ENCODE results near the gene PLA2G1B. TPM values are rescaled to one million over a fixed set of nuclear protein-coding genes. Genes with fewer than 3 reads are reported as not detected.
A peak's percentile ranks its signal among the peaks of the same experiment; 100 is the strongest.

Gene PLA2G1B
- total and polyA plus RNA-seq, 9 of the 15 experiments (the other 6 are each of a cell fraction or from before 2014, with no cell fraction given) = 1.4 TPM; not detected in 8

GRCh38 chr12:120292411-120292660 lies 35.2 kb downstream of the PLA2G1B start (continued):
- TF ChIP-seq CUX1 (CRISPR knock-in tag; IDR thresholded peaks at IDR 0.05) (no peak), ZNF253 (CRISPR knock-in tag; conservative IDR thresholded peaks at IDR 0.05) (no peak), MTA1 (IDR thresholded peaks at IDR 0.05; ENCODE audit: borderline replicate concordance) (no peak), SRSF7 (optimal IDR thresholded peaks at IDR 0.05; ENCODE audit: low read depth, low read length) (no peak), ZNF3 (CRISPR knock-in tag; IDR thresholded peaks at IDR 0.05) (no peak), CBFA2T3 (IDR thresholded peaks at IDR 0.05) (no peak), SMAD4 (CRISPR knock-in tag; conservative IDR thresholded peaks at IDR 0.05) (no peak), ZBTB11 (CRISPR knock-in tag; IDR thresholded peaks at IDR 0.05) (no peak), CTBP1 (IDR thresholded peaks at IDR 0.05; ENCODE audit: borderline replicate concordance) (no peak), CEBPG (CRISPR knock-in tag; IDR thresholded peaks at IDR 0.05) (no peak), CEBPG (tag; conservative IDR thresholded peaks at IDR 0.05 in 1 of 2, IDR thresholded peaks at IDR 0.05 in 1 of 2) (peak in 1 of 2 experiments; percentile 60; a peak in 1 of 4 replicates), USF2 (CRISPR knock-in tag; IDR thresholded peaks at IDR 0.05) (0 out of 2 replicates have a peak, but pooled peaks have one; percentile 0), BACH1 (tag; IDR thresholded peaks at IDR 0.05) (no peak), ZNF184 (CRISPR knock-in tag; IDR thresholded peaks at IDR 0.05) (no peak), FIP1L1 (IDR thresholded peaks at IDR 0.05; ENCODE audit: low read depth, low read length, poor library complexity, severe bottlenecking) (no peak), RBBP5 (IDR thresholded peaks at IDR 0.05; ENCODE audit: borderline replicate concordance, insufficient read depth, low read length, poor library complexity, severe bottlenecking) (peak; percentile 46), MCM2 (IDR thresholded peaks at IDR 0.05; ENCODE audit: low read depth) (no peak)
- TF ChIP-seq, protein P1, sequence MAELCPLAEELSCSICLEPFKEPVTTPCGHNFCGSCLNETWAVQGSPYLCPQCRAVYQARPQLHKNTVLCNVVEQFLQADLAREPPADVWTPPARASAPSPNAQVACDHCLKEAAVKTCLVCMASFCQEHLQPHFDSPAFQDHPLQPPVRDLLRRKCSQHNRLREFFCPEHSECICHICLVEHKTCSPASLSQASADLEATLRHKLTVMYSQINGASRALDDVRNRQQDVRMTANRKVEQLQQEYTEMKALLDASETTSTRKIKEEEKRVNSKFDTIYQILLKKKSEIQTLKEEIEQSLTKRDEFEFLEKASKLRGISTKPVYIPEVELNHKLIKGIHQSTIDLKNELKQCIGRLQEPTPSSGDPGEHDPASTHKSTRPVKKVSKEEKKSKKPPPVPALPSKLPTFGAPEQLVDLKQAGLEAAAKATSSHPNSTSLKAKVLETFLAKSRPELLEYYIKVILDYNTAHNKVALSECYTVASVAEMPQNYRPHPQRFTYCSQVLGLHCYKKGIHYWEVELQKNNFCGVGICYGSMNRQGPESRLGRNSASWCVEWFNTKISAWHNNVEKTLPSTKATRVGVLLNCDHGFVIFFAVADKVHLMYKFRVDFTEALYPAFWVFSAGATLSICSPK (IDR thresholded peaks at IDR 0.05; ENCODE audit: borderline replicate concordance) = no peak

Data from K562 (cell line).